Hematopoietic multipotent progenitor cell treated with erythropoietin and hydrocortisone succinate and interleukin-3 and kit ligand, for 4 days (in vitro differentiated cells): ENCODE data around the gene TSGA10IP.

ENCODE experiments used
- DNase-seq: peaks from one replicate; pipeline ENCODE4 v3.0.0-alpha.2; 2015

TSGA10IP gene

GRCh38 chr11:66008468-66009101, 63.3 kb downstream of the TSGA10IP start:
- no peak for DNase-seq
